ENCODE results near the gene SH2B3. TPM values are rescaled to one million over a fixed set of nuclear protein-coding genes. Genes with fewer than 3 reads are reported as not detected.

The SH2B3 gene
- total RNA-seq: 10 to 100 TPM; 19.4 to 43.2 (median 30.4) TPM

- TF ChIP-seq, protein P1, sequence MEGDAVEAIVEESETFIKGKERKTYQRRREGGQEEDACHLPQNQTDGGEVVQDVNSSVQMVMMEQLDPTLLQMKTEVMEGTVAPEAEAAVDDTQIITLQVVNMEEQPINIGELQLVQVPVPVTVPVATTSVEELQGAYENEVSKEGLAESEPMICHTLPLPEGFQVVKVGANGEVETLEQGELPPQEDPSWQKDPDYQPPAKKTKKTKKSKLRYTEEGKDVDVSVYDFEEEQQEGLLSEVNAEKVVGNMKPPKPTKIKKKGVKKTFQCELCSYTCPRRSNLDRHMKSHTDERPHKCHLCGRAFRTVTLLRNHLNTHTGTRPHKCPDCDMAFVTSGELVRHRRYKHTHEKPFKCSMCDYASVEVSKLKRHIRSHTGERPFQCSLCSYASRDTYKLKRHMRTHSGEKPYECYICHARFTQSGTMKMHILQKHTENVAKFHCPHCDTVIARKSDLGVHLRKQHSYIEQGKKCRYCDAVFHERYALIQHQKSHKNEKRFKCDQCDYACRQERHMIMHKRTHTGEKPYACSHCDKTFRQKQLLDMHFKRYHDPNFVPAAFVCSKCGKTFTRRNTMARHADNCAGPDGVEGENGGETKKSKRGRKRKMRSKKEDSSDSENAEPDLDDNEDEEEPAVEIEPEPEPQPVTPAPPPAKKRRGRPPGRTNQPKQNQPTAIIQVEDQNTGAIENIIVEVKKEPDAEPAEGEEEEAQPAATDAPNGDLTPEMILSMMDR (IDR thresholded peaks at IDR 0.05; ENCODE audit: low read depth): no peak
Measured at GRCh38 chr12:111405859-111406473, at the start of gene SH2B3. SH2B3 (plus strand) TSS chr12:111405923; CDS start chr12:111418146, 12,223 bp downstream.

- TF ChIP-seq, protein P1 (IDR thresholded peaks at IDR 0.05; ENCODE audit: low read depth): no peak
Measured at GRCh38 chr12:111359231-111359913, 46.4 kb upstream of the SH2B3 start.

- TF ChIP-seq, protein P1 (IDR thresholded peaks at IDR 0.05; ENCODE audit: low read depth): no peak
Measured at GRCh38 chr12:111359914-111360276, 45.8 kb upstream of the SH2B3 start.

DNA sequence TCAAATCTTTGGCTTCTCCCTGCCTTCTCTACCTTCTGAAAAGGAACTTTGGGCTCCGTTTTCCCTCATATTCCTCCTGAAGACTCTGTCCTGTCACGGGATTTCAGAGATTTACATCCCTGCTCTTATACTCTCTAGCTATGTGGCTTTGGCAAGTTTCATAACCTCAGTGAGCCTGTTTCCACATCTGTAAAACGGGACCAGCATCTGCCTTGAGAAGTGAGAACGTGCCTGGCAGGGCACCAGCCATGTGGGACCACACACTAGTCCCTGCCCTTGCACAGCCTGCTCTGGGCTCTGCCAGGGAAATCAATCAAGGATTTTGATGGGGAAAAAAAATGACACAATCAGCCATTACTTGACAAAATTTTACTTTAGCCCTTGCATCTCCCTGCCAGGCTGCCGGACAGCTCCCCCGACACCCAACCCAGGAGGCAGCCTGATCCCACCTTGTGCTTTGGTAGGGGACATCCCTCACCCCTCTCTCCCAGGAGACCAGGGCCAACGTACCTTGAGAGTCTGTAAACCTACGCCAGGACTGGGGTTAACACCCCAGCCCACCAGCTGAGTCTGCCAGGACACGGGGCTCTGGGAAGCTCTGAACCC is 45.3 kb upstream of the SH2B3 start:
- TF ChIP-seq, protein P1 (IDR thresholded peaks at IDR 0.05; ENCODE audit: low read depth): no peak

GRCh38 chr12:111361073-111361716 is 44.5 kb upstream of the SH2B3 start:
- TF ChIP-seq, protein P1 (IDR thresholded peaks at IDR 0.05; ENCODE audit: low read depth): no peak

GRCh38 chr12:111361717-111362576 is 43.8 kb upstream of the SH2B3 start:
- TF ChIP-seq, protein P1 (IDR thresholded peaks at IDR 0.05; ENCODE audit: low read depth): no peak
